ENCODE measurements around the gene RAB21. TPM values are rescaled to one million over a fixed set of nuclear protein-coding genes. Genes with fewer than 3 reads are reported as not detected.

Gene RAB21
- 10 to 100 TPM; 26.9 to 33.9 TPM for total RNA-seq

DNA sequence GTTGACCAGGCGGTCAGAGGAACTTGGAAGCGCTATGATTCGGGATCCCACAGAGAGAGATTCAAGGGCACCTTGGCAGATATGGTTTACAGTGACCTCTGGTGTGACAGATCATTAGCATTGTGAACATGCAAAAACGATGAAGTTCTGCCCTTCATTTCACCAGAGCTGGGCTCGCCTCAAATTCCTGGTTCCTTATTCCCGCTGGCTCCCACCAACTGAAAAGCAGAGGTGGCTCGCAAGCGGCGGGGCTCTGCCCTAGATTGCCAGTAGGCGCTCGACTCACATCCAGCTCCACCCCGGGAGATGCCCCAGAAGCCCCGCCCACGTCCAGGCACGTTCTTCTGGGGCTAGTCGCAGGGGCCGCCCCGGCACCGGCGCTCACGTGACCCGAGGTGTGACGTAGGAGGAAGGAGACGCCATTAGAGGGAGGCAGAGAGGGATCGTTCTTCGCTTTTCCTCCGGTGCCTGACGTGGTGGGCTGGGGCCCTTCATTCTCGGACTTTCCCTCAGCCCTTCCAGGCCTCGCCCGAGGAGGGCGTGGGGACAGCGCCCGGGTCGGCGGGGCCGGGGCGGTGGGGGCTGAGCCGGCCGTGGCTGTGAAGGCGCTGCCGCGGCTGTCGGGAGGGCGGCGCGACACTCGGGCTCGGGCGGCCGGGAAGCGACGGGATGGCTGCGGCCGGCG, at the start of gene RAB21:
TSS of gene RAB21 (plus strand) at position 403 of the 685 bp plus-strand sequence. CDS start at position 670, 267 bp downstream.
- Histone ChIP-seq H3K27me3 (no peaks in the 10 kb centered on the region), H3K27ac (peak within 1 kb of the TSS; percentile 95 to 96), H3K4me1 (peaks cover 0 to 31% of the 10 kb centered on the region in 2 donors), H3K4me3 (peak within 1 kb of the TSS; percentile 75 to 78), H3K9me3 (peaks cover 0 to 13% of the 10 kb centered on the region in 2 donors), H3K36me3 (peaks cover 26% of the 10 kb centered on the region)
- TF ChIP-seq CTCF (IDR thresholded peaks at IDR 0.05) = peak in 1 of 2 donors; percentile 36
- peak; percentile 99 for DNase-seq (ENCODE audit: low spot score)

- no peaks in the 10 kb centered on the region for H3K9me3 ChIP-seq
- no peak overlapping the region for H3K4me3 ChIP-seq
- H3K4me1 ChIP-seq = no peaks in the 10 kb centered on the region
- no peak overlapping the region for H3K27ac ChIP-seq
- H3K36me3 ChIP-seq = peaks cover 18% of the 10 kb centered on the region
- H3K27me3 ChIP-seq = no peaks in the 10 kb centered on the region
- no peak for DNase-seq (ENCODE audit: low spot score)
- no peak for TF ChIP-seq CTCF (IDR thresholded peaks at IDR 0.05)
These were observed 49.7 kb upstream of the RAB21 start for GRCh38 chr12:71704920-71705319.

DNA sequence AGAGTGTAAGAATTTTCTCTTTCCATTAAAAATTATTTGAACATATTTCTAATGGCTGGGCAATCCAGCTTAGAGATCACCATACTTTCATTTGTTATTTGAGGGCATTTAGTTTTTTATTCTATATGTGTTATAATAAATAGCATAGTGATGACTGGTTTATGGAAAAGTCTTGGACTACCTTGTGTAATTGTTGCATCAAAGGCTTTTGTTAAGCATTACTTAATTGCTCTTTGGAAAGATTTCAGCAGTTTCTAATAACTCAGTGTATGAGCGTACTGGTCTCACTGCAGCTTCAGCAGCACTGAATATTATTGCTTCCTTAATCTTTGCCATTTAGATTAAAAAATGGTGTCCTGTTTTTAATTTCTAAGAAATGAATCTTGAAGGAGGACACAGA, 46.0 kb upstream of the RAB21 start:
- no peaks in the 10 kb centered on the region for H3K27me3 ChIP-seq
- peaks cover 0 to 5% of the 10 kb centered on the region in 2 donors for H3K9me3 ChIP-seq
- H3K4me3 ChIP-seq = no peak overlapping the region
- no peak for TF ChIP-seq CTCF (IDR thresholded peaks at IDR 0.05)
- no peaks in the 10 kb centered on the region for H3K36me3 ChIP-seq
- no peaks in the 10 kb centered on the region for H3K4me1 ChIP-seq
- no peak overlapping the region for H3K27ac ChIP-seq
- DNase-seq (ENCODE audit: low spot score) = no peak

DNA sequence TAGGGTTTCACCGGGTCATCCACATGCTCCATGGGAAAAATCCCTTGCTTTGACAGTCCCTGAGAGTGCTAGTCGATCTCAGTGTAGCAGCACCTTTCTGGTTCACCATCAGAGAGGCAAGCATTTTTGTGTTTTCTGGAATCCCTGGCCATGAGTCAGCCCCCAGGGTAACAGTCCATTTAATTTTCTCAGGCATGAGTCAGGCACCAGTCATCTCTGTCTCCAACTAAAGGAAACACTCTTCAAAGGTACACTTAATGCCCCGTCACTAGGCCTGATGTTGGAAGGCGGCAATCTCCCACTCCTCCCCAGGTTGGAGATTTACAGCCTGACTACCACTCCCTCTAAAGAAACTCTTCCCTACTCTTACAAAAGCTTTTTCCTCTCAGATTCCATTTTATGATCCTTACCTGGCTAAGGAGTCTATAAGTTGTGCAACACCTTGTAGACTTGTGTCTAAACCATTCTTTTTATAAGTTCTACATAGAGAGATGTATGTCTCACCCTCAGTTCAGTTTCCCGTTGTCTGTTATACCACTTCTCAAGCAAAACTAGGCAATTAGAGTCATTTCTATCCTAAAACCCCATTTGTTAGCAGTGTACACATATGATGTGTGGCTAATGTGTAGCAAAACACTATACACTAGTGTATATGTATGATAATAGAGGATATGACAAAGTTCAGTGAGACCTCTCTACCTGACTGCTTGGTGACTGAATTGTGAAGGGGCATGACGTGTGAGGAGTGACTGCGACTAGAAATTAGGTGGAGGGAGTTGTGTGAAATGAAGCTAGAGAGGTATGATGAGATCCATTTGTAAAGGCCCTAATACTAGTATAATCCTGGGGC, 44.2 kb upstream of the RAB21 start:
- no peaks in the 10 kb centered on the region for H3K27me3 ChIP-seq
- H3K36me3 ChIP-seq = no peaks in the 10 kb centered on the region
- DNase-seq (ENCODE audit: low spot score) = no peak
- TF ChIP-seq CTCF (IDR thresholded peaks at IDR 0.05) = no peak
- no peak overlapping the region for H3K4me3 ChIP-seq
- H3K9me3 ChIP-seq = peaks cover 0 to 5% of the 10 kb centered on the region in 2 donors
- no peak overlapping the region for H3K27ac ChIP-seq
- H3K4me1 ChIP-seq = no peaks in the 10 kb centered on the region

GRCh38 chr12:71718611-71719010, 36.1 kb upstream of the RAB21 start:
- peaks cover 0 to under 1% of the 10 kb centered on the region in 2 donors for H3K9me3 ChIP-seq
- no peak for DNase-seq (ENCODE audit: low spot score)
- TF ChIP-seq CTCF (IDR thresholded peaks at IDR 0.05) = no peak

More at GRCh38 chr12:71718611-71719010, 36.1 kb upstream of the RAB21 start:
- H3K4me3 ChIP-seq = no peak overlapping the region
- no peak overlapping the region for H3K27ac ChIP-seq
- no peaks in the 10 kb centered on the region for H3K4me1 ChIP-seq
- no peaks in the 10 kb centered on the region for H3K36me3 ChIP-seq
- no peaks in the 10 kb centered on the region for H3K27me3 ChIP-seq

Data from right atrium auricular region (tissue), 2 donors.